Nephron progenitor cell (in vitro differentiated cells): ENCODE measurements around the gene KMT2C.

Source experiments
- DNase-seq: peaks from one replicate; pipeline ENCODE4 v3.0.0; 2021
- H3K27ac Mint-ChIP-seq: 2 replicates; pipeline ENCODE4 v1.8.0; 2021; ENCODE audit warnings: mild to moderate bottlenecking, moderate library complexity, mixed read lengths
- H3K27me3 Mint-ChIP-seq: 2 replicates; pipeline ENCODE4 v1.8.0; 2021; ENCODE audit warnings: mild to moderate bottlenecking, low read depth, mixed read lengths; ENCODE audit not compliant: poor library complexity
- H3K36me3 Mint-ChIP-seq: 2 replicates; pipeline ENCODE4 v1.8.0; 2021; ENCODE audit warnings: low read depth, mixed read lengths
- H3K4me1 Mint-ChIP-seq: 2 replicates; pipeline ENCODE4 v1.8.0; 2021; ENCODE audit warnings: mixed read lengths
- H3K4me3 Mint-ChIP-seq: 2 replicates; pipeline ENCODE4 v1.8.0; 2021; ENCODE audit warnings: mild to moderate bottlenecking, moderate library complexity, mixed read lengths
- H3K9me3 Mint-ChIP-seq: 2 replicates; pipeline ENCODE4 v1.8.0; 2021; ENCODE audit warnings: mild to moderate bottlenecking, moderate library complexity, mixed read lengths
- CTCF ChIP-seq: fragments of 200-600 bp; sonication (generic); IDR thresholded peaks from 2 replicates; pipeline ENCODE4 v1.5.0; 2021; ENCODE audit warnings: antibody characterized with exemption

KMT2C gene

DNA sequence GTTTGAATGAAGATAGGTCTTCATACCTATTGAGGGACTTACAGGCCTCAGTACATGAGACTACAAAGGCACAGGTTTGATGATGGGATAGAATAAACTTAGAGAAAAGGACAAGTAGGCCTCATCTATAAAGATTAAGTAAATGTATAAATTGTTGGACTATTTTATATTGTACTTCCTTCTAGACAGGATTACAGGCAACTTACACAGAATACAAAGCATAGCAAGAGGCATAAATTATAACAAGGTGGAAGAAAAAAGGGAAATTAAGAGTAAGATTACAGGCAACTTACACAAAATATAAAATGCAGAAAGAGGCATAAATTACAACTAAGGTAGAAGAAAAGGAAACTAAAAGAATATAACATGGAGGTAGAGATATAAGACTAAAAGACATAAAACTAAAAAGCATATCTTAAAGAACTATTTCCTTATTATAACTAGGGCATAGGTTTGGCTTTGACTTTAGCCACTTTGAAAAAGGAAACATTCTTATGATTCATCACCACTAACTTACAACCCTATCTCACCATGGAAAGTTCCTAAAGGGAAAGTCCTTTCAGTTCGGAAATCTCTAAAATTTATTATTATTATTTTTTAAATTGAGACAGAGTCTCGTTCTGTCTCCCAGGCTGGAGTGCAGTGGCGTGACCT, 257.3 kb downstream of the KMT2C start:
- H3K4me3 Mint-ChIP-seq, result no peak overlapping the region
- H3K27me3 Mint-ChIP-seq, result no peaks in the 10 kb centered on the region
- no peak overlapping the region for H3K27ac Mint-ChIP-seq
- peaks cover 65% of the 10 kb centered on the region for H3K36me3 Mint-ChIP-seq
- no peak for DNase-seq
- no peak for TF ChIP-seq CTCF
- no peaks in the 10 kb centered on the region for H3K4me1 Mint-ChIP-seq
- H3K9me3 Mint-ChIP-seq, result no peaks in the 10 kb centered on the region

- no peak for TF ChIP-seq CTCF
- H3K27ac Mint-ChIP-seq, result no peak overlapping the region
- no peak for DNase-seq
- H3K36me3 Mint-ChIP-seq, result peaks cover 64% of the 10 kb centered on the region
- H3K4me3 Mint-ChIP-seq, result no peak overlapping the region
- no peaks in the 10 kb centered on the region for H3K9me3 Mint-ChIP-seq
- no peaks in the 10 kb centered on the region for H3K4me1 Mint-ChIP-seq
- no peaks in the 10 kb centered on the region for H3K27me3 Mint-ChIP-seq
These were observed 258.0 kb downstream of the KMT2C start for GRCh38 chr7:152177681-152178404.

DNA sequence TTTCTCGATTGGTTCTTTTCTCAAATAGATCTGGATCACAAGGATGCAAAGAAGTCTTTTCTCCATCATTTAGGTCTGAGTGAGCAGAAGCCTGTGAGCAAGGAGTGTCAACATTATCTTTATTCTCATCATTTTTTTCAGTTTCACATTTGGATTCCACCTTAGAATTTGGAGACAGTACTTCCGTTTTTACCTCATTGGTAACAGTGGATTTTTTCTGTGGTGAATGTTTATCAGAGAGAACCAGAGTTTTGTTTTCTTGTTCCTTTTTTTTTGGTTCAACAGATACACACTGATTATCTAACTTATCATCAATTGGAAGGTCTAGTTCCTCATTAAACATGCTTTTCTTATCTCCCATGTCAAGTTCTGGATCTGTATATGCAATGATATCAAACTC, 259.0 kb downstream of the KMT2C start:
- Mint-ChIP-seq H3K36me3 (peaks cover 60% of the 10 kb centered on the region), H3K9me3 (no peaks in the 10 kb centered on the region), H3K27me3 (no peaks in the 10 kb centered on the region), H3K4me1 (no peaks in the 10 kb centered on the region), H3K4me3 (no peak overlapping the region), H3K27ac (no peak overlapping the region)
- DNase-seq, result no peak
- TF ChIP-seq CTCF, result no peak

DNA sequence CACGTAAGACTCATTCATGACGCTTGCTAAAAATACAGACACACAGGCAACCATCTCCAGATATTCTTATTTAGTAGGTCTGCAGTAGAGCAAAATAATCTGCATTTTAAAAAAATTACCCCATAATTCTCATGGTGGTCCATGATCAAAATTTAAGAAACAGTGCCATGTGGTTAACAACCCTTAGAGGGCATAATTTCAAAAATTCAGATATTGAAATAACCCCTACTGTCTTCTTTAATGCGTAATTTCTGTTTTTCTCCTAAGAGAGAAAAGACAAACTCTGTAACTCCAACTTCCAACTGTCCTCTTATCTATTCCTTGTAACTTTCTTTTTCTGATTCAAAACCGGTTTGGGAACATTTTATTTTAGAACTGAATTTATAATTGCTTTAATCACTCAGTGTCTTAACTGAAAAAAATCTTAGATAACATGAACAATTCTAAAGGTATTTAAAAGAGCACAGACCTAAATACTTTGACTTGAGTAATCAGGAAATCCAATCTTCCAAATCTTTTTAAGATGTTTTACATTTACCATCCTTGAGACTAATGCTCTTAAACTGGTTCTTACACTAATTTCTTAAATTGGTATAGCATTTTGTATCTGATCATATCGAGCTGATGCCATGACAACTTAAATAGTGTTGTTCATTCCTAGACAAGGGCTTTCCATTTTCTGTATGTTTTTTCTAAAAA, 262.3 kb downstream of the KMT2C start:
- DNase-seq, result no peak
- H3K27ac Mint-ChIP-seq, result no peak overlapping the region
- no peaks in the 10 kb centered on the region for H3K4me1 Mint-ChIP-seq
- H3K4me3 Mint-ChIP-seq, result no peak overlapping the region
- no peak for TF ChIP-seq CTCF
- no peaks in the 10 kb centered on the region for H3K27me3 Mint-ChIP-seq
- H3K36me3 Mint-ChIP-seq, result peaks cover 45% of the 10 kb centered on the region
- no peaks in the 10 kb centered on the region for H3K9me3 Mint-ChIP-seq

- H3K4me3 Mint-ChIP-seq, result no peak overlapping the region
- H3K4me1 Mint-ChIP-seq, result no peaks in the 10 kb centered on the region
- no peak overlapping the region for H3K27ac Mint-ChIP-seq
- no peaks in the 10 kb centered on the region for H3K27me3 Mint-ChIP-seq
- H3K9me3 Mint-ChIP-seq, result no peaks in the 10 kb centered on the region
- peaks cover 66% of the 10 kb centered on the region for H3K36me3 Mint-ChIP-seq
- no peak for DNase-seq
- no peak for TF ChIP-seq CTCF
These were observed 273.5 kb downstream of the KMT2C start for GRCh38 chr7:152162287-152162686.
